ENCODE results near the gene ADAMTS12. TPM values are rescaled to one million over a fixed set of nuclear protein-coding genes. Genes with fewer than 3 reads are reported as not detected.

ADAMTS12 gene
- polyA plus RNA-seq, 1 of the 3 experiments (the other 2 are of a cell fraction): 2.5 TPM

DNA sequence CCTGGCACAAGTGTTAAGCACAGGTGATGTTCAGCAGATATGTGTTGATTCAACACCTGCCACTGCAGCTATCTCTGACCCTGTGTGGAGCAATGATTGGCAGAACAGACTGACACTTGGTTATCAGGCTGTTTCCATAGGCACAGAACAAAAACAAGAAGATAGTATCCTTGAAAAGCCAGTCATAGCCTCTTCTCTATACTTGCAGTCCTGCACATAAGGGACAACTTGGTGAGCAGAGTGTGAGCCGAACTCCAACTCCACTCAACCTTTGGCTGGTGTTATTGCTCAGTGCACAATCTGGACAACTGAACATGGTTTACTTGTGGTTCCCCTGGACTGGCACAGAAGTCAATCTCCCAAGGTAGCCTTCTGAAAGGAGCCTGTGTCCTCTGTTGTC lies 99.2 kb downstream of the ADAMTS12 start:
- TF ChIP-seq, protein P1, sequence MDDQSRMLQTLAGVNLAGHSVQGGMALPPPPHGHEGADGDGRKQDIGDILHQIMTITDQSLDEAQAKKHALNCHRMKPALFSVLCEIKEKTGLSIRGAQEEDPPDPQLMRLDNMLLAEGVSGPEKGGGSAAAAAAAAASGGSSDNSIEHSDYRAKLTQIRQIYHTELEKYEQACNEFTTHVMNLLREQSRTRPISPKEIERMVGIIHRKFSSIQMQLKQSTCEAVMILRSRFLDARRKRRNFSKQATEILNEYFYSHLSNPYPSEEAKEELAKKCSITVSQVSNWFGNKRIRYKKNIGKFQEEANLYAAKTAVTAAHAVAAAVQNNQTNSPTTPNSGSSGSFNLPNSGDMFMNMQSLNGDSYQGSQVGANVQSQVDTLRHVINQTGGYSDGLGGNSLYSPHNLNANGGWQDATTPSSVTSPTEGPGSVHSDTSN (IDR thresholded peaks at IDR 0.05): no peak
- no peak for TF ChIP-seq JUND (IDR thresholded peaks at IDR 0.05)
- no peak for TF ChIP-seq CHD2 (IDR thresholded peaks at IDR 0.05; ENCODE audit: low read length, partially characterized antibody)
- TF ChIP-seq FOXM1 (IDR thresholded peaks at IDR 0.05; ENCODE audit: low read depth): no peak
- TF ChIP-seq, protein P2, sequence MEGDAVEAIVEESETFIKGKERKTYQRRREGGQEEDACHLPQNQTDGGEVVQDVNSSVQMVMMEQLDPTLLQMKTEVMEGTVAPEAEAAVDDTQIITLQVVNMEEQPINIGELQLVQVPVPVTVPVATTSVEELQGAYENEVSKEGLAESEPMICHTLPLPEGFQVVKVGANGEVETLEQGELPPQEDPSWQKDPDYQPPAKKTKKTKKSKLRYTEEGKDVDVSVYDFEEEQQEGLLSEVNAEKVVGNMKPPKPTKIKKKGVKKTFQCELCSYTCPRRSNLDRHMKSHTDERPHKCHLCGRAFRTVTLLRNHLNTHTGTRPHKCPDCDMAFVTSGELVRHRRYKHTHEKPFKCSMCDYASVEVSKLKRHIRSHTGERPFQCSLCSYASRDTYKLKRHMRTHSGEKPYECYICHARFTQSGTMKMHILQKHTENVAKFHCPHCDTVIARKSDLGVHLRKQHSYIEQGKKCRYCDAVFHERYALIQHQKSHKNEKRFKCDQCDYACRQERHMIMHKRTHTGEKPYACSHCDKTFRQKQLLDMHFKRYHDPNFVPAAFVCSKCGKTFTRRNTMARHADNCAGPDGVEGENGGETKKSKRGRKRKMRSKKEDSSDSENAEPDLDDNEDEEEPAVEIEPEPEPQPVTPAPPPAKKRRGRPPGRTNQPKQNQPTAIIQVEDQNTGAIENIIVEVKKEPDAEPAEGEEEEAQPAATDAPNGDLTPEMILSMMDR (IDR thresholded peaks at IDR 0.05): no peak
- no peak for TF ChIP-seq TCF12 (IDR thresholded peaks at IDR 0.05)
- TF ChIP-seq NFIC (IDR thresholded peaks at IDR 0.05; ENCODE audit: borderline replicate concordance): no peak
- TF ChIP-seq SMC3 (IDR thresholded peaks at IDR 0.05; ENCODE audit: low read depth, low read length): no peak
- TF ChIP-seq, protein P3, sequence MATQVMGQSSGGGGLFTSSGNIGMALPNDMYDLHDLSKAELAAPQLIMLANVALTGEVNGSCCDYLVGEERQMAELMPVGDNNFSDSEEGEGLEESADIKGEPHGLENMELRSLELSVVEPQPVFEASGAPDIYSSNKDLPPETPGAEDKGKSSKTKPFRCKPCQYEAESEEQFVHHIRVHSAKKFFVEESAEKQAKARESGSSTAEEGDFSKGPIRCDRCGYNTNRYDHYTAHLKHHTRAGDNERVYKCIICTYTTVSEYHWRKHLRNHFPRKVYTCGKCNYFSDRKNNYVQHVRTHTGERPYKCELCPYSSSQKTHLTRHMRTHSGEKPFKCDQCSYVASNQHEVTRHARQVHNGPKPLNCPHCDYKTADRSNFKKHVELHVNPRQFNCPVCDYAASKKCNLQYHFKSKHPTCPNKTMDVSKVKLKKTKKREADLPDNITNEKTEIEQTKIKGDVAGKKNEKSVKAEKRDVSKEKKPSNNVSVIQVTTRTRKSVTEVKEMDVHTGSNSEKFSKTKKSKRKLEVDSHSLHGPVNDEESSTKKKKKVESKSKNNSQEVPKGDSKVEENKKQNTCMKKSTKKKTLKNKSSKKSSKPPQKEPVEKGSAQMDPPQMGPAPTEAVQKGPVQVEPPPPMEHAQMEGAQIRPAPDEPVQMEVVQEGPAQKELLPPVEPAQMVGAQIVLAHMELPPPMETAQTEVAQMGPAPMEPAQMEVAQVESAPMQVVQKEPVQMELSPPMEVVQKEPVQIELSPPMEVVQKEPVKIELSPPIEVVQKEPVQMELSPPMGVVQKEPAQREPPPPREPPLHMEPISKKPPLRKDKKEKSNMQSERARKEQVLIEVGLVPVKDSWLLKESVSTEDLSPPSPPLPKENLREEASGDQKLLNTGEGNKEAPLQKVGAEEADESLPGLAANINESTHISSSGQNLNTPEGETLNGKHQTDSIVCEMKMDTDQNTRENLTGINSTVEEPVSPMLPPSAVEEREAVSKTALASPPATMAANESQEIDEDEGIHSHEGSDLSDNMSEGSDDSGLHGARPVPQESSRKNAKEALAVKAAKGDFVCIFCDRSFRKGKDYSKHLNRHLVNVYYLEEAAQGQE (IDR thresholded peaks at IDR 0.05; ENCODE audit: low read depth, low read length): no peak
- no peak for TF ChIP-seq RFX5 (IDR thresholded peaks at IDR 0.05; ENCODE audit: low read length)
- no peak for TF ChIP-seq TEAD4 (IDR thresholded peaks at IDR 0.05; ENCODE audit: borderline replicate concordance, insufficient read depth)
- no peak for TF ChIP-seq EP300 (IDR thresholded peaks at IDR 0.05; ENCODE audit: borderline replicate concordance in 1 of 2, low read depth in 1 of 2, low read length in 1 of 2)
- TF ChIP-seq, protein P4, sequence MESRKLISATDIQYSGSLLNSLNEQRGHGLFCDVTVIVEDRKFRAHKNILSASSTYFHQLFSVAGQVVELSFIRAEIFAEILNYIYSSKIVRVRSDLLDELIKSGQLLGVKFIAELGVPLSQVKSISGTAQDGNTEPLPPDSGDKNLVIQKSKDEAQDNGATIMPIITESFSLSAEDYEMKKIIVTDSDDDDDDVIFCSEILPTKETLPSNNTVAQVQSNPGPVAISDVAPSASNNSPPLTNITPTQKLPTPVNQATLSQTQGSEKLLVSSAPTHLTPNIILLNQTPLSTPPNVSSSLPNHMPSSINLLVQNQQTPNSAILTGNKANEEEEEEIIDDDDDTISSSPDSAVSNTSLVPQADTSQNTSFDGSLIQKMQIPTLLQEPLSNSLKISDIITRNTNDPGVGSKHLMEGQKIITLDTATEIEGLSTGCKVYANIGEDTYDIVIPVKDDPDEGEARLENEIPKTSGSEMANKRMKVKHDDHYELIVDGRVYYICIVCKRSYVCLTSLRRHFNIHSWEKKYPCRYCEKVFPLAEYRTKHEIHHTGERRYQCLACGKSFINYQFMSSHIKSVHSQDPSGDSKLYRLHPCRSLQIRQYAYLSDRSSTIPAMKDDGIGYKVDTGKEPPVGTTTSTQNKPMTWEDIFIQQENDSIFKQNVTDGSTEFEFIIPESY (IDR thresholded peaks at IDR 0.05; ENCODE audit: borderline replicate concordance, low read depth): no peak
- no peak for TF ChIP-seq RAD21 (IDR thresholded peaks at IDR 0.05; ENCODE audit: low read length)
- TF ChIP-seq ELF1 (IDR thresholded peaks at IDR 0.05): no peak
- H3K4me1 ChIP-seq (ENCODE audit: control insufficient read depth in 1 of 2, insufficient read depth in 2 of 2, low read depth in 1 of 2, low read length in 1 of 2): peaks cover 3 to 4% of the 10 kb centered on the region in 2 experiments; a peak in 2 of 4 replicates
- POLR2A ChIA-PET: no interaction called here
- no peak for DNase-seq
- H2AFZ ChIP-seq (ENCODE audit: low read depth): no peak overlapping the region
- no peak overlapping the region for H3K4me2 ChIP-seq
- WGBS (ENCODE audit: low lambda C conversion rate): 25% methylated on average over 1 of the region's 1 CpG
- H3F3A ChIP-seq (replicated peaks; ENCODE audit: insufficient read depth): no peaks in the 10 kb centered on the region
- CTCF ChIA-PET: no interaction called here
- H3K36me3 ChIP-seq (replicated peaks in 1 of 2; ENCODE audit: control insufficient read depth in 1 of 2, insufficient read depth in 2 of 2, low read length in 1 of 2): no peaks in the 10 kb centered on the region
- no peaks in the 10 kb centered on the region for H3K9me2 ChIP-seq
- H4K20me1 ChIP-seq (ENCODE audit: insufficient read depth): no peaks in the 10 kb centered on the region
- no peak overlapping the region for H3K9ac ChIP-seq
- H3K27ac ChIP-seq (ENCODE audit: low read depth in 2 of 2, low read length in 1 of 2): no peak overlapping the region
- H3K79me2 ChIP-seq (ENCODE audit: insufficient read depth): no peaks in the 10 kb centered on the region
- no peaks in the 10 kb centered on the region for H3K9me3 ChIP-seq
- no peak overlapping the region for H3K4me3 ChIP-seq (ENCODE audit: low read depth in 2 of 2, low read length in 1 of 2)
- no peaks in the 10 kb centered on the region for H3K27me3 ChIP-seq (ENCODE audit: insufficient read depth)

Data from SK-N-SH (cell line).